ENCODE measurements around the gene OSBPL1A.

Gene OSBPL1A

DNA sequence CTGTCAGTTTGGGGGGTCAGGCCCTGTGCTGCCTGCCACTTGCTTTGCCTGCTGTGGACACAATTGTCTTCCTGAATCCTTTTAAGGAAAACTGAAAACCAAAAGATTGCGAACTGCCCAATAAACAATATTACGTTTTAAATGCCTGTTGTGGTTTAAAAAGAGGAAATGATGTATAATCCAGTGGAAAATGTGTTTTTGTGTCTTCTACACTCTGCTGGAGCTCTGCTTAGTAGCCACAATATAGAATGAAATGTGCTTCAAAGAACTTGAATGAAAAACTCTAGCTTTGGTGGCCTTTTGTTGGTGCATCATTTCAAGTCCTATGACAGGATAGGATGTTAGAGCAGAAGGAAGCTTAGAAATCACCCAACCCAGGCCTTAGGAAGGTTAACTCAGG lies 282.0 kb downstream of the OSBPL1A start:
- H3K9me3 ChIP-seq (ENCODE audit: insufficient read depth, low read length), result no peaks in the 10 kb centered on the region
- no peak overlapping the region for H3K9ac ChIP-seq (ENCODE audit: insufficient read length, low read depth)
- no peak for DNase-seq (ENCODE audit: low read depth, low spot score)
- TF ChIP-seq ZNF274 (IDR thresholded peaks at IDR 0.05; ENCODE audit: low read depth, low read length), result no peak
- no peak for TF ChIP-seq SUZ12 (IDR thresholded peaks at IDR 0.05; ENCODE audit: extremely low read depth, insufficient read depth, insufficient read length)
- TF ChIP-seq YY1 (IDR thresholded peaks at IDR 0.05; ENCODE audit: insufficient read depth, insufficient read length), result no peak
- H3K36me3 ChIP-seq (ENCODE audit: insufficient read depth, insufficient read length, low read length), result no peaks in the 10 kb centered on the region
- H3K4me1 ChIP-seq (ENCODE audit: insufficient read depth, insufficient read length), result peaks cover 4% of the 10 kb centered on the region
- H3K4me3 ChIP-seq (ENCODE audit: insufficient read length, low read depth), result no peak overlapping the region
- H3K27me3 ChIP-seq (ENCODE audit: insufficient read depth, insufficient read length), result no peaks in the 10 kb centered on the region

DNA sequence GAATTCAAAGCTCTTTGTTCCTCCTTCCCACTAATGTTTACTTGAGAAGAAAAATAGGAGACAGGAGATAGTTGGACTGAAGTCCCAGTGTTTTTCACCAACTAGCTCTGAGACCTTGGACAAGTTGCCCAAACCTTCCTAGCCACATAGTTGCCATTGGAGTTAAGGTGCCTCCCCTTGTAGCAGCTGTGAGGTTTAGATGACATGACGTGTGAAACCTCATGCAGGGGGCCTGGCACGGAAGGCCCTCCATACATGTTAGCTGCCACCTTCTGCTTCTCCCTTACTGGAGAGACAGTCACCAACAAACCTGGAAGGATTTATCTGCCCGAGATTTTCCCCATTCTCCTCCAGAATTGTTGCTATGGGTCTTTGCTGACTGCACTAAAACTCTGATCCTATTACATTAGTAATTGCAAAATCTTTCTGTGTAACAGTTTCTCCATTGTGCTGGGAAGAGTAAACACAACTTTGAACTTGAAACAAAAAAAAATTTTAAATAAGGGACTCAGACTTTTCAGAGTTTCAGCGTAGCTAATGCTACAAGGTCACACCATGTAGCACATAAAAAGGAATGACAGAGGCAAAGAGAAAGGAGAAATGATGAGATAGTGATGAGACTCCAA lies 282.6 kb downstream of the OSBPL1A start:
- H3K27me3 ChIP-seq (ENCODE audit: insufficient read depth, insufficient read length), result no peaks in the 10 kb centered on the region
- no peak for DNase-seq (ENCODE audit: low read depth, low spot score)
- TF ChIP-seq YY1 (IDR thresholded peaks at IDR 0.05; ENCODE audit: insufficient read depth, insufficient read length), result no peak
- no peak for TF ChIP-seq ZNF274 (IDR thresholded peaks at IDR 0.05; ENCODE audit: low read depth, low read length)
- no peak for TF ChIP-seq SUZ12 (IDR thresholded peaks at IDR 0.05; ENCODE audit: extremely low read depth, insufficient read depth, insufficient read length)
- H3K9me3 ChIP-seq (ENCODE audit: insufficient read depth, low read length), result no peaks in the 10 kb centered on the region
- no peaks in the 10 kb centered on the region for H3K36me3 ChIP-seq (ENCODE audit: insufficient read depth, insufficient read length, low read length)
- no peak overlapping the region for H3K9ac ChIP-seq (ENCODE audit: insufficient read length, low read depth)
- peaks cover 4% of the 10 kb centered on the region for H3K4me1 ChIP-seq (ENCODE audit: insufficient read depth, insufficient read length)
- no peak overlapping the region for H3K4me3 ChIP-seq (ENCODE audit: insufficient read length, low read depth)

DNA sequence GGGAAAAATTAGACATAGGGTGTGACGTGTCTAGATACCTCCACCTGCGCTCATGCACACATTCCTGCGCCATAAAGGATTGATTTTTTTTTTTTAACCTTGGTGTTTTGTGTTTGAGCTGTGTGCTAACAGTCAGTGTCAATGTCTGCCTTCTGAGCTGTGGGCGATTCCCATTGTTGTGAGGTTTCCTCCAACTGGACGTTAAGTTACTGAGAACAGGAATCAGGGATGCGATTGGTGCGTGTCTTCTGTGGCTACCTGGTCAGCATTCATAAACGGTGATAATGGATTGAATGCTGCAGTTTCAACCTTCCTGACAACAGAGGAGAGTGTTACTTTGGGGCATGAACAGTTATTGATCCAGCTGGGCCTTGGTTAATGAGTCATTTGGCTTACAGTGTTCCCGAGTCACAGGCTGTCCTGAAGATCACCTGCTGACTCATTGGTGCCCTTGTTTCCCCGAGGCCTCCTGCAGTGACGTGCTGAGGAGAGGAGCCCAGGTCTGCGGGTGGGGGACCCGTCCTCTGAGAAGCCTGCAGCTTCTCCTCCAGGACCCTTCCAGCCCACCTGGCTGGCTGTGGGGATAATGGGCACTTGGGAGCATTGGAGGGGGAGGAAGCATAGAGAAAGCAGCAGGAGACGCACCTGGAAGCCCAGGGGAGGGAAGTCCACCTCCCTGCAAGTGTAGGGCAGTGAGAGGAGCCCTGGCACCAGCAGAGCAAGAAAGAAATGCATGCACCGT lies 284.6 kb downstream of the OSBPL1A start:
- Histone ChIP-seq H3K4me3 (ENCODE audit: insufficient read length, low read depth) (no peak overlapping the region), H3K9ac (ENCODE audit: insufficient read length, low read depth) (no peak overlapping the region), H3K36me3 (ENCODE audit: insufficient read depth, insufficient read length, low read length) (no peaks in the 10 kb centered on the region), H3K9me3 (ENCODE audit: insufficient read depth, low read length) (no peaks in the 10 kb centered on the region), H3K27me3 (ENCODE audit: insufficient read depth, insufficient read length) (no peaks in the 10 kb centered on the region), H3K4me1 (ENCODE audit: insufficient read depth, insufficient read length) (peaks cover 4% of the 10 kb centered on the region)
- DNase-seq (ENCODE audit: low read depth, low spot score), result no peak
- TF ChIP-seq YY1 (IDR thresholded peaks at IDR 0.05; ENCODE audit: insufficient read depth, insufficient read length) (no peak), ZNF274 (IDR thresholded peaks at IDR 0.05; ENCODE audit: low read depth, low read length) (no peak), SUZ12 (IDR thresholded peaks at IDR 0.05; ENCODE audit: extremely low read depth, insufficient read depth, insufficient read length) (no peak)

DNA sequence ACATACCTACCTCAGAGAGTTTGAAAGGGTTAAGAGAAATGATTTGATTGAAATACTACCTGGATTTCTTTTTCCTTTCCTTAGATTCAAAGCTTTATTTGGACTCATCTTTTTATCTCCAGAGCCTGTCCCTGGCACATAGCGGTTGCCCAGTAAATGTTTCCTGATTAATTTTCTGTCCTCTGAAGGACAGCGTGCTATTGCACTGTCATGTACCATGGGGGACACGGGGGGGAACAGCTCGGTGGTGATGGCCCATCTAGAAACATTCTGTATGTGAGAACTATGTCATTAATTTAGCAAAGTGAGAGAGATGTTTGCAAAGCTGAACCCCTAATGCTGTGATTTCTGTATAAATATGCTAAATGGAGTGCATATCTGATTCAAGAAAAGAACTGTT lies 285.2 kb downstream of the OSBPL1A start:
- H3K9ac ChIP-seq (ENCODE audit: insufficient read length, low read depth), result no peak overlapping the region
- H3K4me3 ChIP-seq (ENCODE audit: insufficient read length, low read depth), result no peak overlapping the region
- H3K36me3 ChIP-seq (ENCODE audit: insufficient read depth, insufficient read length, low read length), result no peaks in the 10 kb centered on the region
- peaks cover 4% of the 10 kb centered on the region for H3K4me1 ChIP-seq (ENCODE audit: insufficient read depth, insufficient read length)
- H3K9me3 ChIP-seq (ENCODE audit: insufficient read depth, low read length), result no peaks in the 10 kb centered on the region
- TF ChIP-seq SUZ12 (IDR thresholded peaks at IDR 0.05; ENCODE audit: extremely low read depth, insufficient read depth, insufficient read length) (no peak), ZNF274 (IDR thresholded peaks at IDR 0.05; ENCODE audit: low read depth, low read length) (no peak), YY1 (IDR thresholded peaks at IDR 0.05; ENCODE audit: insufficient read depth, insufficient read length) (no peak)
- DNase-seq (ENCODE audit: low read depth, low spot score), result no peak
- no peaks in the 10 kb centered on the region for H3K27me3 ChIP-seq (ENCODE audit: insufficient read depth, insufficient read length)
